ENCODE measurements around the gene DLST.
A peak's percentile ranks its signal among the peaks of the same experiment; 100 is the strongest.

The DLST gene

GRCh38 chr14:74936731-74937130 is 55.0 kb downstream of the DLST start:
- CTCF ChIA-PET: interaction anchor here (1.0 kb wide), 1 partner anchor 76 kb away, joined by 4 read pairs; no protein-coding TSS in a partner anchor
- peaks cover 3% of the 10 kb centered on the region for H3K36me3 Mint-ChIP-seq
- no peak overlapping the region for H3K27ac Mint-ChIP-seq
- peaks cover 55% of the 10 kb centered on the region for H3K4me1 Mint-ChIP-seq
- H3K4me3 Mint-ChIP-seq: no peak overlapping the region
- DNase-seq: no peak
- H3K9me3 Mint-ChIP-seq: peaks cover 11% of the 10 kb centered on the region
- H3K27me3 Mint-ChIP-seq: peaks cover 30% of the 10 kb centered on the region

GRCh38 chr14:74937171-74937570 is 55.5 kb downstream of the DLST start:
- H3K9me3 Mint-ChIP-seq: peaks cover 11% of the 10 kb centered on the region
- no peak overlapping the region for H3K27ac Mint-ChIP-seq
- H3K4me1 Mint-ChIP-seq: peaks cover 58% of the 10 kb centered on the region
- H3K36me3 Mint-ChIP-seq: peaks cover 3% of the 10 kb centered on the region
- no peak for DNase-seq
- no peak overlapping the region for H3K4me3 Mint-ChIP-seq
- CTCF ChIA-PET: interaction anchor here (1.0 kb wide), 1 partner anchor 76 kb away, joined by 4 read pairs; no protein-coding TSS in a partner anchor
- peaks cover 28% of the 10 kb centered on the region for H3K27me3 Mint-ChIP-seq

- H3K27me3 Mint-ChIP-seq: peaks cover 22% of the 10 kb centered on the region
- H3K4me1 Mint-ChIP-seq: peaks cover 67% of the 10 kb centered on the region
- H3K9me3 Mint-ChIP-seq: peaks cover 11% of the 10 kb centered on the region
- H3K36me3 Mint-ChIP-seq: peaks cover 3% of the 10 kb centered on the region
- no peak for DNase-seq
- H3K27ac Mint-ChIP-seq: no peak overlapping the region
- CTCF ChIA-PET: interaction anchor here (0.8 to 1.8 kb wide), 2 partner anchors 77 to 151 kb away, joined by 3 to 5 read pairs; no protein-coding TSS in a partner anchor
- no peak overlapping the region for H3K4me3 Mint-ChIP-seq
These were observed 57.1 kb downstream of the DLST start for GRCh38 chr14:74938531-74939495.

DNA sequence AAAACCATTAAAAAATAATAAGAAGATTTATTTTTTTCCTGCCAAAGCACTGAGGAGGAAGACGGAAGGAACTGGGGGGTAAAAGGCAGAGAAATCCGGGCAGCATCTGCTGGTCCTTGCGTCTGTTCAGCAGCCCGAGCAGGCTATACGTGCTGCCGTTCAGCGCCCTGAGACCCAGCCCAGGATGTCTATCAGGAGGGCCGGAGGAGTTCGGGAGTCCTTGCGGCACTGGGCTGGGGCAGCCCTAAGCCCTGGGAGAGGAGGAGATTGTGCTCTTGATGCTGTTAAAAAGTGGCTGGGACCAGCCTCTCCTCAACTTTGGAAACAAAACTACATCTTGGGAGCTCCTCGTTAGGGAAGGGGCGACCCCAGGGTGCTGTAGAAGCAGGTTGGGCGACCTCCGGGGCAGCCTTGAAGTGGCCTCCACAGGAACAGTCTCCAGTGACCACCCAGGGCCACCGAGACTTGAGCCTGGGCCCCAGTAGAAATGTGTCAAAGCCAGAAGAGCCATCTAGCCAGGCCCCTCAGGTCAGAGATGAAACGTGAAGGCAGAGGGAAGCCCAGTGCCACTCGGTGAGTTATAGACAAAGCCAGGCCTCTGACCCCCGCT is 59.3 kb downstream of the DLST start:
- Mint-ChIP-seq H3K36me3 (peaks cover 3% of the 10 kb centered on the region), H3K4me3 (peak overlapping the region; percentile 71), H3K27me3 (peaks cover 9% of the 10 kb centered on the region), H3K4me1 (peaks cover 67% of the 10 kb centered on the region), H3K9me3 (peaks cover 11% of the 10 kb centered on the region), H3K27ac (peak overlapping the region; percentile 92)
- CTCF ChIA-PET: interaction anchor here (0.7 to 3.5 kb wide), 5 partner anchors 7 to 212 kb away, joined by 3 to 22 read pairs (median 4); no protein-coding TSS in a partner anchor
- DNase-seq: no peak

GRCh38 chr14:74941676-74942097 is 60.0 kb downstream of the DLST start:
- Mint-ChIP-seq H3K4me3 (peak overlapping the region; percentile 71), H3K27ac (peak overlapping the region; percentile 92), H3K36me3 (peaks cover 3% of the 10 kb centered on the region), H3K4me1 (peaks cover 71% of the 10 kb centered on the region), H3K27me3 (peaks cover 15% of the 10 kb centered on the region), H3K9me3 (peaks cover 11% of the 10 kb centered on the region)
- CTCF ChIA-PET: interaction anchor here (0.6 to 3.5 kb wide), 5 partner anchors 8 to 826 kb away, joined by 3 to 22 read pairs (median 4); no protein-coding TSS in a partner anchor
- DNase-seq: peak; percentile 74

GRCh38 chr14:74942181-74942580 is 60.5 kb downstream of the DLST start:
- H3K4me1 Mint-ChIP-seq: peaks cover 66% of the 10 kb centered on the region
- CTCF ChIA-PET: interaction anchor here (0.6 to 3.5 kb wide), 6 partner anchors 9 to 826 kb away, joined by 3 to 22 read pairs (median 4); no protein-coding TSS in a partner anchor

GRCh38 chr14:74942608-74943007 is 60.9 kb downstream of the DLST start:
- CTCF ChIA-PET: interaction anchor here (0.6 to 3.5 kb wide), 6 partner anchors 9 to 827 kb away, joined by 3 to 22 read pairs (median 4); no protein-coding TSS in a partner anchor
- Mint-ChIP-seq H3K4me1 (peaks cover 62% of the 10 kb centered on the region), H3K9me3 (peaks cover 10% of the 10 kb centered on the region)

More at GRCh38 chr14:74942181-74942580, 60.5 kb downstream of the DLST start:
- no peak for DNase-seq
- peak overlapping the region; percentile 92 for H3K27ac Mint-ChIP-seq
- H3K36me3 Mint-ChIP-seq: peaks cover 3% of the 10 kb centered on the region
- peaks cover 16% of the 10 kb centered on the region for H3K27me3 Mint-ChIP-seq
- H3K4me3 Mint-ChIP-seq: peak overlapping the region; percentile 71
- H3K9me3 Mint-ChIP-seq: peaks cover 11% of the 10 kb centered on the region

DNA sequence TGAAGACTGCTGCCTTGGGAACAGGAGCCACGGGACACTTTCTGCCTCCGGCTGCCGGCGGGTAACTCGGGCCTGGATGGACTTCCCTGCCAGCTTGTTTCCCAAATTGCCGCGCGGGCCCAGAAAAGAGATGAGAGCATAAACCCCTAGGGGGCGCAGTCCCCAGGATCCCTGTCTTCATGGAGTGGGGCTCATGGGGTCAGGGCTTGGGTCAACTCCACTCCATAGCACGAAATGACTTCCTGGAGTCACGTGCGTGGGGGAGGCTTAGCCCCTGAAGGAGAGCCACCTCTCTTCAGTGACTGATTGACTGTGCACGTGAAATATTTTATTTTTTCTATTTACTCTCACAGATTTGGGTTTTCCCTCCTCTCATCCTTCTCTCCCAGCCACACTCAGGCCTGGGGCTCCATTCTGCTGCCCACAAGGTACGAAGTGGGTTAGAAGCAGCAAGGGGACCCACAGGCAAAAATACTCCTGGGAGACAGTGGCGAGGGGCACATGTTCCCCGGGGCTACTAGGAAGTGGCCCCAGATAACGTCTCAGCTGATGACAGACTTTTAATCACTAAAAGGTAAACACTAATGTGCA is 63.6 kb downstream of the DLST start:
- CTCF ChIA-PET: interaction anchor here (0.6 to 5.0 kb wide), 29 partner anchors 9 to 359 kb away, joined by 3 to 88 read pairs (median 4); partner anchors contain the start of genes ACYP1, EIF2B2, PGF and RPS6KL1
- no peak overlapping the region for H3K4me3 Mint-ChIP-seq
- peaks cover 39% of the 10 kb centered on the region for H3K4me1 Mint-ChIP-seq
- H3K27me3 Mint-ChIP-seq: peaks cover 31% of the 10 kb centered on the region
- H3K27ac Mint-ChIP-seq: no peak overlapping the region
- peak; percentile 46 for DNase-seq
- H3K9me3 Mint-ChIP-seq: no peaks in the 10 kb centered on the region
- H3K36me3 Mint-ChIP-seq: peaks cover 3% of the 10 kb centered on the region

More at GRCh38 chr14:74942608-74943007, 60.9 kb downstream of the DLST start:
- Mint-ChIP-seq H3K4me3 (peak overlapping the region; percentile 71), H3K27ac (peak overlapping the region; percentile 92), H3K36me3 (peaks cover 3% of the 10 kb centered on the region), H3K27me3 (peaks cover 16% of the 10 kb centered on the region)
- DNase-seq: no peak

- peaks cover 3% of the 10 kb centered on the region for H3K36me3 Mint-ChIP-seq
- CTCF ChIA-PET: interaction anchor here (0.6 to 5.0 kb wide), 28 partner anchors 8 to 358 kb away, joined by 3 to 88 read pairs (median 4); partner anchors contain the start of genes ACYP1, EIF2B2, PGF and RPS6KL1
- peaks cover 32% of the 10 kb centered on the region for H3K4me1 Mint-ChIP-seq
- peaks cover 33% of the 10 kb centered on the region for H3K27me3 Mint-ChIP-seq
- H3K27ac Mint-ChIP-seq: peak overlapping the region; percentile 29
- H3K9me3 Mint-ChIP-seq: no peaks in the 10 kb centered on the region
- peak; percentile 85 for DNase-seq
- no peak overlapping the region for H3K4me3 Mint-ChIP-seq
These were observed 64.3 kb downstream of the DLST start for GRCh38 chr14:74945852-74946658.

DNA sequence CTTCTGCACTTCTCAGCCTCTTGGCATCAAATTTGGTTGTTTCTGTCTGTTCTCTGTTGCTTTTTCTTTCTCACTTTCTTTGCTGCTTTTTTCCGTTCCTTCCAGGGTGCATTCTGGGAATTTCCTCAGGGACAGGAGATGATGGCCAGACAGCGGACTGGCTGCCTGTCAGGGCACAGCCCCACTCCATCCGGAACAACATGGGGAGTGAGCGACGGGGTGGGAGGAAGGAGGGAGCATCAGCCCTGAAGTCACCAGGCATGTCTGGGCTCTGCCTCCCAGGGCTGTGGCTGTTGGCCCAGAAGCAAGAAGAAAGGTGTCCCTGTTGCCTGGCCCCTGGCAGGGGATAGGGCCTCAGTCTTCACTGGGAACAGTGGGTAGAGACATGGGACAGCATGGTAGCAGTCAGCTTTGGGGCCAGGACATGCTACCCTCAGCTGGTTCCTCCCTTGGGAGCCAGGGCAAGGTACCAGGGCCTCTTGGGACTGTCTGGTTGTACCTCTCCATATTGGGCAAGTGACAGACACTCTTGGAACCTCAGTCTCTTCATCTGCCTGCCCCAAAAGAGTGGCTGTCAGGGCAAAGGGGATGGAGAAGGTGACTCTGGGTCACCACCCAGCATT is 65.1 kb downstream of the DLST start:
- H3K9me3 Mint-ChIP-seq: no peaks in the 10 kb centered on the region
- H3K27me3 Mint-ChIP-seq: peaks cover 30% of the 10 kb centered on the region
- H3K4me3 Mint-ChIP-seq: no peak overlapping the region
- H3K4me1 Mint-ChIP-seq: peaks cover 25% of the 10 kb centered on the region
- H3K27ac Mint-ChIP-seq: peak overlapping the region; percentile 42
- no peak for DNase-seq
- CTCF ChIA-PET: interaction anchor here (0.8 to 5.0 kb wide), 18 partner anchors 12 to 357 kb away, joined by 3 to 88 read pairs (median 4); partner anchors contain the start of gene EIF2B2
- H3K36me3 Mint-ChIP-seq: no peaks in the 10 kb centered on the region

DNA sequence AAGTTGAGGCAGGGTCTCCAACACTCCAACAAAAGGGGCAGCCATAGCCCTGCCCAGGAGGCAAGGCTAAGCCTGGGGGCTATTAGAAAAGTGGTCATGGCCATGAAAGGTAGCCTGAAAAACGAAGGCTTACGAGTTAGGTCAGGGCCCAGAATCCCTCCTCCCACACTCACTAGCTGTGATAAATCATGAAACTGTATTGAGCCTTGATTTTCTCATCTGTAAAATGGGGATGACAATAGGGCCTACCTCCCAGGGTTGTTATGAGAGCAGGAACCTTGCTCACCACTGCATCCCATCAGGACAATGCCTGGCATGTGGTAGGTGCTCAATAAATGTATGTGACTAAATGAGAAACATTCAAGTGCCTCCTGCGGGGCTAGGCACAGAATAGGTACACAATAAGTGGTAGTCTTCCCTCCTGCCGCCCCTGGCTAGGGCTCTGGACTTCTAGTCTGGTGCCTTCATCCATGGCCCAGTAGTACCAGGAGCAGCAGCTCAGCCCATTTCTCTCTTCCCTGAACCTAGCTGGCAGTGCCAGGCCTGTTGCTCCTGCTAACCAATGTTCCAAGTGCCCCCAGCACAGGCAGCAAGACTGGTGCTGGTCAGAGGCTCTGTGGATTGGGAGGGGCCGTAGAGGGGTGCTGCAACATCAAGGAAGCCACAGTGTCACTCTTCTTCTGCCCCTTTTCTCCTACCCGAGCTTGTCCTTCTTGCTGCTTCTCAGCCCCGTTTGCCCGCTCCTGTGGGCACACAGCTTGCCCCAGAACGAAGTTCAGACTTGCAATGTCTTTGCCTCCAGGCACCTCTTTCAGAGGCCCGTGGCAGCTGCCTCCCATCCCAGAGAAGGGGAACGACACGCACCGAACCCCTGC is 65.9 kb downstream of the DLST start:
- H3K4me1 Mint-ChIP-seq: peaks cover 17% of the 10 kb centered on the region
- DNase-seq: no peak
- CTCF ChIA-PET: interaction anchor here (0.8 to 5.0 kb wide), 15 partner anchors 12 to 156 kb away, joined by 3 to 88 read pairs (median 4); partner anchors contain the start of gene EIF2B2
- H3K27ac Mint-ChIP-seq: no peak overlapping the region
- H3K36me3 Mint-ChIP-seq: no peaks in the 10 kb centered on the region
- H3K4me3 Mint-ChIP-seq: no peak overlapping the region
- no peaks in the 10 kb centered on the region for H3K9me3 Mint-ChIP-seq
- H3K27me3 Mint-ChIP-seq: peaks cover 34% of the 10 kb centered on the region
